ENCODE data around the gene SLC35E1.

SLC35E1 gene

GRCh38 chr19:16573296-16573695 is 1.1 kb upstream of the SLC35E1 start:
- H3K79me2 ChIP-seq (ENCODE audit: low read length): peaks cover 96% of the 10 kb centered on the region
- H4K20me1 ChIP-seq (ENCODE audit: insufficient read depth, low read length): 0 out of 2 replicates have a peak, but pooled peaks cover 5% of the 10 kb centered on the region
- peak overlapping the region; percentile 73; the same call in 1 of the 2 replicates for H3K9ac ChIP-seq (ENCODE audit: low read length)
- H3K27me3 ChIP-seq (replicated peaks; ENCODE audit: insufficient read depth, low read length): no peaks in the 10 kb centered on the region
- TF ChIP-seq CTCF (IDR thresholded peaks at IDR 0.05; ENCODE audit: low read length) (no peak), EZH2phosphoT487 (IDR thresholded peaks at IDR 0.05; ENCODE audit: low read length) (no peak), EZH2 (optimal IDR thresholded peaks at IDR 0.05; ENCODE audit: low read depth, low read length) (no peak)
- H3F3A ChIP-seq (ENCODE audit: insufficient read depth, low read length): peaks cover 14% of the 10 kb centered on the region
- H3K4me1 ChIP-seq (ENCODE audit: low read length): peaks cover 16% of the 10 kb centered on the region
- H3K9me2 ChIP-seq (replicated peaks; ENCODE audit: insufficient read depth, low read length): no peaks in the 10 kb centered on the region
- no peak overlapping the region for H2AFZ ChIP-seq (ENCODE audit: low read length)
- peak overlapping the region; percentile 89 for H3K4me2 ChIP-seq (ENCODE audit: low read depth, low read length)
- no peak for DNase-seq
- no peaks in the 10 kb centered on the region for H3K9me3 ChIP-seq (replicated peaks; ENCODE audit: insufficient read depth, low read length)
- H3K27ac ChIP-seq (ENCODE audit: low read length): peak overlapping the region; percentile 51; the same call in 1 of the 2 replicates
- peak overlapping the region; percentile 91 for H3K4me3 ChIP-seq (ENCODE audit: low read length)
- peaks cover 3% of the 10 kb centered on the region for H3K36me3 ChIP-seq (replicated peaks; ENCODE audit: insufficient read depth, low read length)

- Histone ChIP-seq H3K36me3 (replicated peaks; ENCODE audit: insufficient read depth, low read length) (peaks cover 3% of the 10 kb centered on the region; the same call in 1 of the 2 replicates), H3K9ac (ENCODE audit: low read length) (peak overlapping the region; percentile 83), H3K9me3 (replicated peaks; ENCODE audit: insufficient read depth, low read length) (no peaks in the 10 kb centered on the region), H3K79me2 (ENCODE audit: low read length) (peaks cover 96% of the 10 kb centered on the region), H3K4me3 (ENCODE audit: low read length) (peak overlapping the region; percentile 89), H2AFZ (ENCODE audit: low read length) (peak overlapping the region; percentile 12; the same call in 1 of the 2 replicates), H3K27me3 (replicated peaks; ENCODE audit: insufficient read depth, low read length) (no peaks in the 10 kb centered on the region), H3K9me2 (replicated peaks; ENCODE audit: insufficient read depth, low read length) (no peaks in the 10 kb centered on the region), H4K20me1 (ENCODE audit: insufficient read depth, low read length) (0 out of 2 replicates have a peak, but pooled peaks cover 5% of the 10 kb centered on the region), H3K4me1 (ENCODE audit: low read length) (peaks cover 20% of the 10 kb centered on the region), H3K4me2 (ENCODE audit: low read depth, low read length) (peak overlapping the region; percentile 99), H3F3A (ENCODE audit: insufficient read depth, low read length) (peaks cover 25% of the 10 kb centered on the region), H3K27ac (ENCODE audit: low read length) (peak overlapping the region; percentile 43; the same call in 1 of the 2 replicates)
- TF ChIP-seq EZH2 (optimal IDR thresholded peaks at IDR 0.05; ENCODE audit: low read depth, low read length): no peak
- TF ChIP-seq EZH2phosphoT487 (IDR thresholded peaks at IDR 0.05; ENCODE audit: low read length): no peak
- TF ChIP-seq CTCF (IDR thresholded peaks at IDR 0.05; ENCODE audit: low read length): no peak
- DNase-seq: peak; percentile 55
Observed at GRCh38 chr19:16571822-16572331, 338 bp downstream of the SLC35E1 start.

- no peak for DNase-seq
- Histone ChIP-seq H3K9me2 (replicated peaks; ENCODE audit: insufficient read depth, low read length) (no peaks in the 10 kb centered on the region), H3K9me3 (replicated peaks; ENCODE audit: insufficient read depth, low read length) (no peaks in the 10 kb centered on the region), H4K20me1 (ENCODE audit: insufficient read depth, low read length) (0 out of 2 replicates have a peak, but pooled peaks cover 5% of the 10 kb centered on the region), H3K27ac (ENCODE audit: low read length) (peak overlapping the region; percentile 43; the same call in 1 of the 2 replicates), H3K4me2 (ENCODE audit: low read depth, low read length) (peak overlapping the region; percentile 99), H3K36me3 (replicated peaks; ENCODE audit: insufficient read depth, low read length) (peaks cover 3% of the 10 kb centered on the region; the same call in 1 of the 2 replicates), H3K27me3 (replicated peaks; ENCODE audit: insufficient read depth, low read length) (no peaks in the 10 kb centered on the region), H3K4me1 (ENCODE audit: low read length) (peaks cover 26% of the 10 kb centered on the region), H3K79me2 (ENCODE audit: low read length) (peaks cover 91% of the 10 kb centered on the region), H3F3A (ENCODE audit: insufficient read depth, low read length) (peaks cover 31% of the 10 kb centered on the region), H3K9ac (ENCODE audit: low read length) (peak overlapping the region; percentile 83), H3K4me3 (ENCODE audit: low read length) (peak overlapping the region; percentile 89), H2AFZ (ENCODE audit: low read length) (no peak overlapping the region)
- no peak for TF ChIP-seq EZH2 (optimal IDR thresholded peaks at IDR 0.05; ENCODE audit: low read depth, low read length)
Observed at GRCh38 chr19:16571283-16571682, 932 bp downstream of the SLC35E1 start.

Data from MM.1S (cell line).